Measurements from ENCODE around the gene PYROXD2.
"Not testable (repeated sequence)": the region's sequence is repeated elsewhere in the genome, so short reads cannot be mapped to it uniquely, and the experiment has no call there.

PYROXD2 gene

DNA sequence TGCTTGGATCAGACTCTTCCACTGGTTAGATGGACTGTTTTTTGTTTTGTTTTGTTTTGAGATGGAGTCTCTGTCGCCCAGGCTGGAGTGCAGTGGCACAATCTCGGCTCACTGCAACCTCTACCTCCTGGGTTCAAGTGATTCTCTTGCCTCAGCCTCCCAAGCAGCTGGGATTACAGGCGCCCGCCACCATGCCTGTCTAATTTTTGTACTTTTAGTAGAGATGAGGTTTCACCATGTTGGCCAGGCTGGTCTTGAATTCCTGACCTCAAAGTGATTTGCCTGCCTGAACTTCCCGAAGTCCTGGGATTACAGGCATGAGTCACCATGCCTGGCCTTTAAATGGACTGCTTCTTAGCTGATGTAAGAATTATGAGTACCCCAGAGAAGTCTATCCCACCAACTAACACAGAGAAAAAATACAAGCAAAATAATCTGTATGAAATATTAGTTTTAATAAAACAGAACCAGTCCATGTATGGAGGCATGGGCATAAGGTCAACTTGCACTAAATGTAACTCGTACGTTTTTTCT lies 31.8 kb downstream of the PYROXD2 start:
- peaks cover 15% of the 10 kb centered on the region for H3K4me1 ChIP-seq (ENCODE audit: control insufficient read depth, insufficient read depth, low read length)
- H3K9ac ChIP-seq (ENCODE audit: low read depth, low read length); H3K27me3 ChIP-seq (ENCODE audit: control insufficient read depth, insufficient read depth, low read length); H3K4me2 ChIP-seq (ENCODE audit: low read length); H3K4me3 ChIP-seq (ENCODE audit: low read length); H3K9me3 ChIP-seq (replicated peaks; ENCODE audit: low read length); H3K36me3 ChIP-seq (ENCODE audit: insufficient read depth, low read length): not testable (repeated sequence)

DNA sequence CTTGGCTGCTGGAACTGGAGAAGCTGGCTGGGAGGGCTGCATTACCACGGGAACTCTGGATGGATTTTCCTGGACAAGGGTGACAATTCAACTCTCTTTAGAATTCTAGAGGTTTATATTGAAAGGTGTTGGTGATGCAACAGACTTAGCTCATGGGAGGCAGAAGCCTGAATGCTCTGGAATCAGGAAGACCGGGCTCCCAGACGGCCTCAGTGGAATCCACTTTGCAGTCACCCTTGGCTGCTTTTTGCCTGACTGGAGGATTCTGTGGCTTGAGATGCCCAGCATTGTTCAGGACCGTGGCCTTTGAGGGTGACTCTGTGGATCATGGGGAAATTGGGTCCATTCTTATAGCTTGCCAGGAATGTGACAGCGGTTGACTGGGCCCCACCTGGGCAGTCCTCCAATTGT lies 32.3 kb downstream of the PYROXD2 start:
- H3K27me3 ChIP-seq (ENCODE audit: control insufficient read depth, insufficient read depth, low read length): no peaks in the 10 kb centered on the region
- H3K9me3 ChIP-seq (replicated peaks; ENCODE audit: low read length): no peaks in the 10 kb centered on the region
- no peak overlapping the region for H3K4me2 ChIP-seq (ENCODE audit: low read length)
- no peak overlapping the region for H3K4me3 ChIP-seq (ENCODE audit: low read length)
- H3K36me3 ChIP-seq (ENCODE audit: insufficient read depth, low read length): no peaks in the 10 kb centered on the region
- peaks cover 15% of the 10 kb centered on the region for H3K4me1 ChIP-seq (ENCODE audit: control insufficient read depth, insufficient read depth, low read length)
- no peak overlapping the region for H3K9ac ChIP-seq (ENCODE audit: low read depth, low read length)

DNA sequence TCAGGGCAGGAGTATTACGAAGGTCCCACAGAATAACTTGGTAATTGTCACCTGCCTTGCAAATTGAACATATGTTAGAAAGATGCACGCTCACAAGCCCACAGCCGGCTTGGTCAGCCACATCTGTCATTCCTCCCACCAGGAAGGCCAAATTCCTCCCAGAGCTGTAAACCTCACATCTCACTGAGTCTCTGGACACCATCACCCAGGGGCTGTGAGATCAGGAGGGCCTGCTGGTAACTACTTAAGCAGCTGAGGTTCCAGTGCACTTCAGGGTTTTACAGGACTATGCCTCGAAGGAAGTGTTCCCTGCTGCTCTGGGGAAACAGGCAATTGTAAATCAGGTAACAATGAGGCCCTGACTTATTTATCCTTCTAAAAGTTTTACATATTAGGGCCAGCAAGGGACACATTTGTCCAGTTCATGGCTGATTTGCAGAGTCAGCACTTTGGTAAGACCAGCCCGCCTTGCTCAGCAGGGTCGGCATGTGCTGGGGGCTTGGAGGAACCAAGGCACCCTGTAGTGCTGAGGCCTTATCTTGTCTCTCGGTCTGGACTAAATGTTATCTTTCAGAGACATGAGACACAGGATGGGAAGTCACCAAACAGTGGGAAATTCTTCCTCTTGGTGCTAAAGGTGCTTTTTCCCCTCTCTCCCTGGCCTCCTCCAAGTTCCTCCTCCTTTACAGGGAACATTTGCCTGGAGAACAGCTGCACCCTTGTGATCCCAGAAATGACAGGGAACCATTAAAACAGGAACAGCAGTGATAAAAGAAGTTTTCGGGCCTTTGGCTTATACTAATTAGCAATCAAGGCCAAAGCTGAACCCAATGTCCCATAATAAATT lies 34.3 kb downstream of the PYROXD2 start:
- Histone ChIP-seq H3K4me3 (ENCODE audit: low read length) (no peak overlapping the region), H3K27me3 (ENCODE audit: control insufficient read depth, insufficient read depth, low read length) (no peaks in the 10 kb centered on the region), H3K36me3 (ENCODE audit: insufficient read depth, low read length) (no peaks in the 10 kb centered on the region), H3K9me3 (replicated peaks; ENCODE audit: low read length) (no peaks in the 10 kb centered on the region), H3K4me1 (ENCODE audit: control insufficient read depth, insufficient read depth, low read length) (peaks cover 20% of the 10 kb centered on the region), H3K9ac (ENCODE audit: low read depth, low read length) (no peak overlapping the region), H3K4me2 (ENCODE audit: low read length) (no peak overlapping the region)

DNA sequence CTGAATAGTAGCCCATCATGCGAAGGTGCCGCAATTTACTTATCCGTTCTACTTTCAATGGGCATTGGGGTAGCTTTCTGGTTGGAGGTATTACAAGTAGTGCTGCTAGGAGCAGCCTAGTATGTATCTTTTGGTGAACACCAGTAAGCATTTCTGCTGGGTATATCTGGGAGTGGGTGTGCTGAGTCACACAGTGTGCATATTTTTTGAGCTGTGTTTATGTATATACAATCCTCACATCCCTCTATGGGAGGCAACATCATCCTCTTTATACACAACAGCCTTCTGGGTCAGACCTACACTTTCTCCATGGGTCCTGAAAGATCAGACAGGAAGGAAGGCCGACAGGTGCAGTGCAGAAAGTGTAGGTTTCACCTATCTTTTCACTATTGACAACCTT lies 36.3 kb downstream of the PYROXD2 start:
- Histone ChIP-seq H3K36me3 (ENCODE audit: insufficient read depth, low read length) (no peaks in the 10 kb centered on the region), H3K4me3 (ENCODE audit: low read length) (no peak overlapping the region), H3K4me2 (ENCODE audit: low read length) (no peak overlapping the region), H3K4me1 (ENCODE audit: control insufficient read depth, insufficient read depth, low read length) (peaks cover 32% of the 10 kb centered on the region), H3K9me3 (replicated peaks; ENCODE audit: low read length) (no peaks in the 10 kb centered on the region), H3K9ac (ENCODE audit: low read depth, low read length) (no peak overlapping the region), H3K27me3 (ENCODE audit: control insufficient read depth, insufficient read depth, low read length) (no peaks in the 10 kb centered on the region)

DNA sequence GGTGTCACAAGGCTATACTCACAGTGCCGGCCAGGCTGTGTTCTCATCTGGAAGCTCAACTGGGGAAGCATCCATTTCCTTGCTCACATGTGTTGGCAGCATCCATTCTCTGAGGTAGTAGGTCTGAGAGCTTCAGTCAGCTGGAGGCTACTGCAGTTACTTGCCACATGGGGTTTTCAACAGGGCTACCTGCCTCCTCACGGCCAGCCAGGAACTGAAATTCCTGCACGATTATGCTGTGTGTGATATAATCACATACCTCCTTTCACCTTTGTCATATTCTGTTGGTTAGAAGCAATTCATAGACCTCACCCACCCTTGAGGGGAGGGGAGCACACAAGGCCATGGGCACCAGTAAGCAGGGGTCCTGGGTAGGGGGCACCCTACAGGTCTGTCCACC lies 37.4 kb downstream of the PYROXD2 start:
- Histone ChIP-seq H3K4me2 (ENCODE audit: low read length) (no peak overlapping the region), H3K4me3 (ENCODE audit: low read length) (no peak overlapping the region), H3K9me3 (replicated peaks; ENCODE audit: low read length) (no peaks in the 10 kb centered on the region), H3K36me3 (ENCODE audit: insufficient read depth, low read length) (no peaks in the 10 kb centered on the region), H3K4me1 (ENCODE audit: control insufficient read depth, insufficient read depth, low read length) (peaks cover 27% of the 10 kb centered on the region), H3K9ac (ENCODE audit: low read depth, low read length) (no peak overlapping the region), H3K27me3 (ENCODE audit: control insufficient read depth, insufficient read depth, low read length) (no peaks in the 10 kb centered on the region)

DNA sequence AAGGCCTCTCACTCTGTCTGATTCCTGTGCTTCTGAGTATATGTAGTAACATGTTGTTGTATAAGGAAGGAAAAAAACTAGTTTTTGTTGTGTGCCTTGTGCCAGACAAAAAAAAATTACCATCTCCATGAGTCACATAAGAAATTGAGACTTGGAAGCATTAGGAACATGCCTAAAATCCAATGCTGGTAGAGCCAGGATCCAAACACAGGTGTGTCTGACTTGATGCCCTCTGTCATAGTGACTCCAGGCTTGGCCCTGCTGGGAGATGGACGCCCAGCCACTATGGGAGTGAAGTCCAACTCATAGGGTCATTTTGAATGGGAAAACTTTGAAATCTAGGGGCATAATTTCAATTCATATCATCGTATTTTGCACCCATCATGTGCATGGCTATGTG lies 38.0 kb downstream of the PYROXD2 start:
- H3K4me2 ChIP-seq (ENCODE audit: low read length): no peak overlapping the region
- no peaks in the 10 kb centered on the region for H3K27me3 ChIP-seq (ENCODE audit: control insufficient read depth, insufficient read depth, low read length)
- H3K9ac ChIP-seq (ENCODE audit: low read depth, low read length): no peak overlapping the region
- peaks cover 27% of the 10 kb centered on the region for H3K4me1 ChIP-seq (ENCODE audit: control insufficient read depth, insufficient read depth, low read length)
- no peaks in the 10 kb centered on the region for H3K9me3 ChIP-seq (replicated peaks; ENCODE audit: low read length)
- no peak overlapping the region for H3K4me3 ChIP-seq (ENCODE audit: low read length)
- no peaks in the 10 kb centered on the region for H3K36me3 ChIP-seq (ENCODE audit: insufficient read depth, low read length)

DNA sequence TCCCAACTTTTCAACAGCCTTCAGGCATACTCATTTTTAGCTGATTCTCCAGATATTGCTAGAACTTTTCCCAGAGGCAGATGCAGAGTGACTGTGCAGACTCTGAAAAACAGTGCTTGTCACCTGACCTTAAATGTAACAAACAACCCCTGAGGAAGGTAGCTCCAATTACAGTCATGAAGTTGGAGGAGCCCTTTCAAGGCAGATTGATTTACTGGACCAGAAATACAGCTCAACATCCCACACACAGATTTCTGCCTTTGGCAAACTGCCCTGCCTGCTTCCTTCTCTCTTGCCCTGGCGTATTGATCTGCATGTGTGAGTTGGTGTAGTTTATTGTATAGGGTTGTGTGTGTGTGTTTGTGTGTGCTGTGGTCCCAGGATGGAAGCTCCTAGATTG lies 38.5 kb downstream of the PYROXD2 start:
- Histone ChIP-seq H3K4me1 (ENCODE audit: control insufficient read depth, insufficient read depth, low read length) (peaks cover 27% of the 10 kb centered on the region), H3K9me3 (replicated peaks; ENCODE audit: low read length) (no peaks in the 10 kb centered on the region), H3K4me3 (ENCODE audit: low read length) (no peak overlapping the region), H3K36me3 (ENCODE audit: insufficient read depth, low read length) (no peaks in the 10 kb centered on the region), H3K27me3 (ENCODE audit: control insufficient read depth, insufficient read depth, low read length) (no peaks in the 10 kb centered on the region), H3K4me2 (ENCODE audit: low read length) (no peak overlapping the region), H3K9ac (ENCODE audit: low read depth, low read length) (no peak overlapping the region)

DNA sequence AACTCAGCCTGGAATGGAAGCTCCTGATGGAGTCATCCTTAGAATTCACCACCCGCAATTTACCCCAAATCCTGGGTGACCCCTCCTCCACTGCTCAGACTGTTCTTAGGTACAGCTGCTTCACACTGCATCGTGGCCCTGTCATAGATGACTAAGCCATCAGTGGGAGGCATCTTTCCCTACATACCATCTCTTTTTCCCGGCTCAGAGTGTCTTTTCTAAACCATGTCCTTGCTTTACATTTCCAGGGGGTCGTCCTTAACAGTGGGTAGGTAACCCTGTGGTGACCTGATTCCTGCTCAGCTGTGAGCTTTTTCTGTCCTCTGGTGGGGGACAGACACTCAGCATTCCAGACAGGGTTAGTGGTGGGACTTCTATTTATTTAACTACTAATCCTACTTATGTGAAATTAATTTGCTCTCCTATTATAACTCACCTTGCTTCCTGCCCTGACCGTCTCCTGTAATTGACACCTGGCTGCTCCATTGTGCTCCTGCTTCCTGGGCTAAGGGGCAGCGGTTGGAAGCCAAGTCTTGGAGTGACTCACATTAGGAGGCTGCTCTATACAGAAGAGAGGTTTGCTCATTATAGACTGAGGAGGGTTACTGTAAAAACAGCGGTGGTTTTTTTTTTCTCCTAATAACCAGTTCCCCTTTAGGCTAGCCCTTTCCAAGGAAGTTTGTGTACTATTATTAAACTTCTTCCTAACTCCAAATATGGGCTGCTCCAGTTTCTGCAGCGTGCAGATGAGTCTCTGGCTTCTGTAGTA lies 40.6 kb downstream of the PYROXD2 start:
- no peaks in the 10 kb centered on the region for H3K9me3 ChIP-seq (replicated peaks; ENCODE audit: low read length)
- H3K4me2 ChIP-seq (ENCODE audit: low read length): peak overlapping the region; percentile 60
- peak overlapping the region; percentile 49 for H3K4me3 ChIP-seq (ENCODE audit: low read length)
- H3K4me1 ChIP-seq (ENCODE audit: control insufficient read depth, insufficient read depth, low read length): peaks cover 27% of the 10 kb centered on the region
- H3K36me3 ChIP-seq (ENCODE audit: insufficient read depth, low read length): no peaks in the 10 kb centered on the region
- no peaks in the 10 kb centered on the region for H3K27me3 ChIP-seq (ENCODE audit: control insufficient read depth, insufficient read depth, low read length)
- peak overlapping the region; percentile 15 for H3K9ac ChIP-seq (ENCODE audit: low read depth, low read length)

DNA sequence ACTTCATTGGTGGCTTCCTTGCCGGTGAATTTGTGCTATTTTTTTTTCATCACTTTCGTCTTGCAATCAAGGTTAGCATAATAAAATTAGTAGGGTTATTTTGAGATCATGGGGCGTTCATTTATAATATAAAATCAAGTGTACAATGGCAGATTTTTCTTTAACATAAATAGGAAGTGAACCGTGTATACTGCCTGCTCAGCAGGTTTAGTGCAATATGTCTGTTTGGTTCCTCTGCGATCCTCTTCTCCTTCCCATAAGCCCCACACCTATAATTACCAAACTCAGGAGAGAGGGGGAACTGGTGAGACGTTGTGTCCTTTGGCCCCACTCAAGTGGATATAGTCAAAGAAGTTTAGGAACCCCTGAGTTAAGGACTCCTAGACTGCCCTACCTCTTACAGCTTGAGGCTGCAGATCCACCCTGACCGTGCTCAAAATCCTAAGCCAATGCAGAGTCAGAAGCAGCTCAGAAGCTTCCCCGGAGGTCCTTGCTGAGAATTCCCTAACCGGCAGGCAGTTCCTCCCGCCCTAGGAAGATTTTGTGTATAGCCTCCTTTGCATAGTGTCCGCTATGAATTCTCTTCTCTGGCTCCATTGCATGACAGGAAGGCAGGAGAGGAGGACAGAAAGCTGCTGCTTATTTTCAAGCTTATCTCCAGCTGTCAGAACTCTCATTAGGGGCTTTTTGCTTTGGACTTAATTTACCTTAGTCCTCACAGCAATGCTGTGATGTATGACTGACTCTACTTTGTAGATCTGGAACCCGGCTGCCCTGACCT lies 41.5 kb downstream of the PYROXD2 start:
- H3K4me1 ChIP-seq (ENCODE audit: control insufficient read depth, insufficient read depth, low read length): peaks cover 19% of the 10 kb centered on the region
- H3K27me3 ChIP-seq (ENCODE audit: control insufficient read depth, insufficient read depth, low read length): no peaks in the 10 kb centered on the region
- peak overlapping the region; percentile 60 for H3K4me2 ChIP-seq (ENCODE audit: low read length)
- H3K9ac ChIP-seq (ENCODE audit: low read depth, low read length): no peak overlapping the region
- no peak overlapping the region for H3K4me3 ChIP-seq (ENCODE audit: low read length)
- H3K36me3 ChIP-seq (ENCODE audit: insufficient read depth, low read length): no peaks in the 10 kb centered on the region
- no peaks in the 10 kb centered on the region for H3K9me3 ChIP-seq (replicated peaks; ENCODE audit: low read length)

DNA sequence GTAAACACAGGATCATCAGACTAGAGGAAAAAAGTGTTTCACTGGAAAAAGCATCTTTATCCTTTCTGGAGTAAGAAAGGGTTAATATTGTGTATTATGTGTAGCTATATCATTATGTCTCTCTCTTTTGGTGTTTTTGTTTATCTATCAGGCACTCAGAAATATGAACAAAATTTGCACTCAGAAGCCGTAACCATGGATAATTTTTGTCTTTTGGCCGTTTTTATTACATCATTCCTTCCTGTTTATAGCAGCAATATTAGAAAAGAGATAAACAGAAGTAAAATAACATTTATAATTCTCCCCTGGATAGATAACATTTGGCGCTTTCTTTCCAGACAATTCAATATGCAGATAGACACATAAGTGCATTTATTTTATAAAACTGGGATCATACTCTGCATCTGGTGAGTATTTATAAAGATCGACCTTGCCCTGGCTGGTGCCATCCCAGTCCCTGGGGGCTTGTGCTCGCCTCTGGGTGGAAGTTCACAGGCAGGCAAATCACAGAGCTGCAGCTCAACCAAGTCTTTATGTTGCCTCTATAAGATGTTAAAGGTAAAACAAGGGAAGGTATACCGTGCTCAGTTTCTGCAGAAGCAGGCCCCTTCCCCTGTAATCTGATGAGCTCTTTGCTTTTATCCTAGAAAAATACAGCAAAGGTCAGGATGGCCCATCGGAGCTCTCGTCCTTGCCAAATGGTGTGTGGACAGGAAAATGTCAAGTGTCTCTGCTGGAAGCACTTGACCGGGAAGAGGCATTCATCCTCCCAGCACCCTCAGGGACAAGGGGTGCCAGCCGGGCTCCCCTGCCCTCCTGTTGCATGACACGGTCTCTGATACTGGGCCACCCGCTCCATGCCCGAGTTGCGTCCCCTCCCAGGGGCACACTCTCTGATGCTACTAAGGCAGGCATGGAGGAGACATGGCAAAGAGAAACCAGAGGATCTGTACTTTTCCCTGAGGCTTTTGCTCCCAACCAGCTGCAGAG lies 43.9 kb downstream of the PYROXD2 start:
- no peak overlapping the region for H3K4me3 ChIP-seq (ENCODE audit: low read length)
- H3K27me3 ChIP-seq (ENCODE audit: control insufficient read depth, insufficient read depth, low read length): peaks cover 19% of the 10 kb centered on the region
- H3K4me1 ChIP-seq (ENCODE audit: control insufficient read depth, insufficient read depth, low read length): peaks cover 13% of the 10 kb centered on the region
- no peak overlapping the region for H3K4me2 ChIP-seq (ENCODE audit: low read length)
- H3K9ac ChIP-seq (ENCODE audit: low read depth, low read length): no peak overlapping the region
- no peaks in the 10 kb centered on the region for H3K36me3 ChIP-seq (ENCODE audit: insufficient read depth, low read length)
- no peaks in the 10 kb centered on the region for H3K9me3 ChIP-seq (replicated peaks; ENCODE audit: low read length)

Data from skeletal muscle satellite cell (primary cell).